ENCODE data around the gene GLRX3.

GLRX3 gene

GRCh38 chr10:130171196-130171595, 35.0 kb downstream of the GLRX3 start:
- Histone ChIP-seq H3K9me3 (replicated peaks in 1 of 11) (no peaks in the 10 kb centered on the region), H3K9ac (no peak overlapping the region), H3K27me3 (no peaks in the 10 kb centered on the region), H3K4me1 (peaks cover 24 to 58% (median 36%) of the 10 kb centered on the region in 10 experiments), H3K36me3 (peaks cover 85 to 100% (median 90%) of the 10 kb centered on the region in 11 experiments), H3K4me2 (peak overlapping the region; percentile 63 to 87 (median 80)), H3K27ac (peak overlapping the region in 2 of 11 experiments; percentile 11 to 47; a peak in 2 of 22 replicates), H3K4me3 (peak overlapping the region in 2 of 10 experiments; percentile 23 to 26; a peak in 1 of 20 replicates), H4K20me1 (peaks cover 8 to 72% (median 44%) of the 10 kb centered on the region in 11 experiments; a peak in 17 of 22 replicates)
- no peak for TF ChIP-seq Cebpa-rat (IDR thresholded peaks at IDR 0.05)

- peaks cover 8 to 66% (median 33%) of the 10 kb centered on the region in 11 experiments; a peak in 18 of 22 replicates for H4K20me1 ChIP-seq
- H3K9me3 ChIP-seq (replicated peaks in 1 of 11) = no peaks in the 10 kb centered on the region
- TF ChIP-seq Cebpa-rat (IDR thresholded peaks at IDR 0.05) = no peak
- H3K36me3 ChIP-seq = peaks cover 70 to 93% (median 83%) of the 10 kb centered on the region in 11 experiments
- peak overlapping the region in 3 of 11 experiments; percentile 14 to 44 (median 42); a peak in 6 of 22 replicates for H3K4me2 ChIP-seq
- no peak overlapping the region for H3K4me3 ChIP-seq
- no peak overlapping the region for H3K27ac ChIP-seq
- H3K27me3 ChIP-seq = no peaks in the 10 kb centered on the region
- no peak overlapping the region for H3K9ac ChIP-seq
- peaks cover 23 to 53% (median 30%) of the 10 kb centered on the region in 10 experiments for H3K4me1 ChIP-seq
Measured at GRCh38 chr10:130174328-130174727, 38.1 kb downstream of the GLRX3 start.

- no peaks in the 10 kb centered on the region for H3K9me3 ChIP-seq (replicated peaks in 1 of 11)
- H4K20me1 ChIP-seq = peaks cover 8 to 61% (median 29%) of the 10 kb centered on the region in 11 experiments; a peak in 18 of 22 replicates
- no peaks in the 10 kb centered on the region for H3K27me3 ChIP-seq
- TF ChIP-seq Cebpa-rat (IDR thresholded peaks at IDR 0.05) = no peak
- H3K27ac ChIP-seq = no peak overlapping the region
- H3K4me2 ChIP-seq = no peak overlapping the region
- no peak overlapping the region for H3K9ac ChIP-seq
- no peak overlapping the region for H3K4me3 ChIP-seq
- peaks cover 15 to 47% (median 26%) of the 10 kb centered on the region in 10 experiments for H3K4me1 ChIP-seq
- peaks cover 67 to 92% (median 81%) of the 10 kb centered on the region in 11 experiments for H3K36me3 ChIP-seq
Measured at GRCh38 chr10:130175074-130175473, 38.9 kb downstream of the GLRX3 start.

GRCh38 chr10:130177250-130177649, 41.1 kb downstream of the GLRX3 start:
- no peak for TF ChIP-seq Cebpa-rat (IDR thresholded peaks at IDR 0.05)
- Histone ChIP-seq H3K27me3 (no peaks in the 10 kb centered on the region), H4K20me1 (peaks cover 0 to 60% (median 19%) of the 10 kb centered on the region in 11 experiments; a peak in 14 of 22 replicates), H3K4me1 (peaks cover 0 to 38% (median 17%) of the 10 kb centered on the region in 10 experiments; a peak in 11 of 20 replicates), H3K9ac (no peak overlapping the region), H3K36me3 (peaks cover 79 to 95% (median 88%) of the 10 kb centered on the region in 11 experiments), H3K4me2 (no peak overlapping the region), H3K9me3 (replicated peaks in 1 of 11) (no peaks in the 10 kb centered on the region), H3K4me3 (no peak overlapping the region), H3K27ac (no peak overlapping the region)

- peaks cover 81 to 95% (median 90%) of the 10 kb centered on the region in 11 experiments for H3K36me3 ChIP-seq
- TF ChIP-seq Cebpa-rat (IDR thresholded peaks at IDR 0.05) = no peak
Measured at GRCh38 chr10:130179640-130180039, 43.4 kb downstream of the GLRX3 start.

GRCh38 chr10:130180416-130180815, 44.2 kb downstream of the GLRX3 start:
- no peak overlapping the region for H3K4me3 ChIP-seq
- H3K27ac ChIP-seq = no peak overlapping the region
- peak overlapping the region in 2 of 11 experiments; percentile 3 to 18; a peak in 5 of 22 replicates for H3K4me2 ChIP-seq
- TF ChIP-seq Cebpa-rat (IDR thresholded peaks at IDR 0.05) = no peak
- no peaks in the 10 kb centered on the region for H3K9me3 ChIP-seq (replicated peaks in 1 of 11)
- H3K4me1 ChIP-seq = peaks cover 0 to 15% (median 11%) of the 10 kb centered on the region in 10 experiments; a peak in 8 of 20 replicates
- H3K9ac ChIP-seq = no peak overlapping the region
- H3K27me3 ChIP-seq = no peaks in the 10 kb centered on the region
- H4K20me1 ChIP-seq = peaks cover 0 to 48% (median 7%) of the 10 kb centered on the region in 11 experiments; a peak in 6 of 22 replicates
- H3K36me3 ChIP-seq = peaks cover 82 to 95% (median 90%) of the 10 kb centered on the region in 11 experiments

More at GRCh38 chr10:130179640-130180039, 43.4 kb downstream of the GLRX3 start:
- no peak overlapping the region for H3K4me3 ChIP-seq
- H3K9ac ChIP-seq = no peak overlapping the region
- peaks cover 0 to 15% (median 10%) of the 10 kb centered on the region in 10 experiments; a peak in 8 of 20 replicates for H3K4me1 ChIP-seq
- H3K9me3 ChIP-seq (replicated peaks in 1 of 11) = no peaks in the 10 kb centered on the region
- H3K27me3 ChIP-seq = no peaks in the 10 kb centered on the region
- H4K20me1 ChIP-seq = peaks cover 0 to 43% (median 7%) of the 10 kb centered on the region in 11 experiments; a peak in 6 of 22 replicates
- no peak overlapping the region for H3K4me2 ChIP-seq
- H3K27ac ChIP-seq = no peak overlapping the region

GRCh38 chr10:130181858-130182257, 45.7 kb downstream of the GLRX3 start:
- TF ChIP-seq Cebpa-rat (IDR thresholded peaks at IDR 0.05) = no peak
- H3K9ac ChIP-seq = no peak overlapping the region
- peaks cover 82 to 98% (median 90%) of the 10 kb centered on the region in 11 experiments for H3K36me3 ChIP-seq
- H3K27ac ChIP-seq = no peak overlapping the region
- H3K4me3 ChIP-seq = no peak overlapping the region
- peaks cover 0 to 54% (median 16%) of the 10 kb centered on the region in 11 experiments; a peak in 9 of 22 replicates for H4K20me1 ChIP-seq
- no peaks in the 10 kb centered on the region for H3K9me3 ChIP-seq (replicated peaks in 1 of 11)
- peaks cover 0 to 16% (median 11%) of the 10 kb centered on the region in 10 experiments; a peak in 8 of 20 replicates for H3K4me1 ChIP-seq
- no peaks in the 10 kb centered on the region for H3K27me3 ChIP-seq
- no peak overlapping the region for H3K4me2 ChIP-seq

- H3K4me2 ChIP-seq = no peak overlapping the region
- H3K4me3 ChIP-seq = no peak overlapping the region
- peaks cover 0 to 4% (median 3%) of the 10 kb centered on the region in 11 experiments; a peak in 10 of 22 replicates for H3K27me3 ChIP-seq
- H3K9me3 ChIP-seq (replicated peaks in 1 of 11) = no peaks in the 10 kb centered on the region
- peaks cover 0 to 62% (median 39%) of the 10 kb centered on the region in 11 experiments; a peak in 18 of 22 replicates for H4K20me1 ChIP-seq
- H3K27ac ChIP-seq = no peak overlapping the region
- H3K4me1 ChIP-seq = peaks cover 3 to 24% (median 7%) of the 10 kb centered on the region in 10 experiments; a peak in 17 of 20 replicates
- H3K36me3 ChIP-seq = peaks cover 52 to 77% (median 70%) of the 10 kb centered on the region in 11 experiments
- no peak overlapping the region for H3K9ac ChIP-seq
- TF ChIP-seq Cebpa-rat (IDR thresholded peaks at IDR 0.05) = no peak
Measured at GRCh38 chr10:130185591-130185990, 49.4 kb downstream of the GLRX3 start.
